Left renal cortex interstitium (tissue), 4 donors: ENCODE data around the gene MAP4. TPM values are rescaled to one million over a fixed set of nuclear protein-coding genes. Genes with fewer than 3 reads are reported as not detected.

ENCODE experiments used
- DNase-seq, 4 donors: peaks; one replicate each; pipeline ENCODE4 v3.0.0-alpha.2; 2013; ENCODE audit warnings: low read depth in 4 of 4, low spot score in 2 of 4, missing footprints in 1 of 4
- polyA plus RNA-seq, 4 donors: library from polyadenylated mRNA; unstranded; fragments of 120-200 nt; gene quantifications; one replicate each; pipeline ENCODE4 v1.2.1, GENCODE V29; 2013; ENCODE audit not compliant: insufficient read length in 4 of 4

MAP4 gene
- polyA plus RNA-seq, 4 donors, result 165 to 180 (median 176) TPM

- no peak for DNase-seq
Measured at GRCh38 chr3:47974974-47975470, 41.2 kb downstream of the MAP4 start.

- no peak for DNase-seq
Measured at GRCh38 chr3:47971081-47971480, 45.1 kb downstream of the MAP4 start.

GRCh38 chr3:47964740-47965139 lies 51.5 kb downstream of the MAP4 start:
- no peak for DNase-seq

- no peak for DNase-seq
Measured at GRCh38 chr3:47961815-47962606, 54.2 kb downstream of the MAP4 start.

- DNase-seq, result no peak
Measured at GRCh38 chr3:47961036-47961435, 55.2 kb downstream of the MAP4 start.

- DNase-seq, result no peak
Measured at GRCh38 chr3:47956521-47956920, 59.7 kb downstream of the MAP4 start.

GRCh38 chr3:47954567-47954966 lies 61.6 kb downstream of the MAP4 start:
- DNase-seq, result no peak

GRCh38 chr3:47950453-47951169 lies 65.6 kb downstream of the MAP4 start:
- DNase-seq, result no peak

GRCh38 chr3:47949979-47950378 lies 66.2 kb downstream of the MAP4 start:
- DNase-seq, result no peak

- no peak for DNase-seq
Measured at GRCh38 chr3:47940232-47940631, 76.0 kb downstream of the MAP4 start.

- DNase-seq, result no peak
Measured at GRCh38 chr3:47932421-47932820, 83.8 kb downstream of the MAP4 start.

- DNase-seq, result no peak
Measured at GRCh38 chr3:47930979-47931378, 85.2 kb downstream of the MAP4 start.

- no peak for DNase-seq
Measured at GRCh38 chr3:47916696-47917095, 99.5 kb downstream of the MAP4 start.

- DNase-seq, result no peak
Measured at GRCh38 chr3:47916201-47916600, 100.0 kb downstream of the MAP4 start.

GRCh38 chr3:47912006-47912504 lies 104.2 kb downstream of the MAP4 start:
- no peak for DNase-seq

- DNase-seq, result no peak
Measured at GRCh38 chr3:47910777-47911440, 105.3 kb downstream of the MAP4 start.

GRCh38 chr3:47910233-47910632 lies 106.0 kb downstream of the MAP4 start:
- DNase-seq, result no peak

GRCh38 chr3:47909607-47910006 lies 106.6 kb downstream of the MAP4 start:
- no peak for DNase-seq

- DNase-seq, result no peak
Measured at GRCh38 chr3:47908744-47909143, 107.5 kb downstream of the MAP4 start.

GRCh38 chr3:47907784-47908183 lies 108.4 kb downstream of the MAP4 start:
- DNase-seq, result no peak

GRCh38 chr3:47902746-47903145 lies 113.5 kb downstream of the MAP4 start:
- DNase-seq, result no peak
